Subcutaneous abdominal adipose tissue (tissue), 5 donors: Measurements from ENCODE around the gene MCTP1.

ENCODE experiments used
- H3K27ac ChIP-seq: one replicate; pipeline ENCODE4 v1.7.0; 2013; ENCODE audit warnings: low read depth, mild to moderate bottlenecking, inconsistent platforms, low read length, moderate library complexity
- H3K27me3 ChIP-seq, 5 donors: one replicate each; pipeline ENCODE4 v1.7.0; 2013; ENCODE audit warnings: low read length in 5 of 5, inconsistent platforms in 1 of 5; ENCODE audit not compliant: control insufficient read depth in 5 of 5, insufficient read depth in 4 of 5
- H3K36me3 ChIP-seq, 5 donors: one replicate each; pipeline ENCODE4 v1.7.0; 2013; ENCODE audit warnings: low read length in 5 of 5; ENCODE audit not compliant: control insufficient read depth in 5 of 5, insufficient read depth in 5 of 5
- H3K4me1 ChIP-seq, 5 donors: one replicate each; pipeline ENCODE4 v1.7.0; 2013; ENCODE audit warnings: low read length in 5 of 5, mild to moderate bottlenecking in 3 of 5, moderate library complexity in 1 of 5; ENCODE audit not compliant: control insufficient read depth in 5 of 5, insufficient read depth in 5 of 5
- H3K4me3 ChIP-seq, 5 donors: one replicate each; pipeline ENCODE4 v1.7.0; 2013; ENCODE audit warnings: low read length in 5 of 5, low read depth in 1 of 5
- H3K9ac ChIP-seq, 5 donors: one replicate each; pipeline ENCODE4 v1.7.0; 2013; ENCODE audit warnings: low read length in 5 of 5, mild to moderate bottlenecking in 4 of 5, moderate library complexity in 3 of 5
- H3K9me3 ChIP-seq, 5 donors: one replicate each; pipeline ENCODE4 v1.7.0; 2013; ENCODE audit warnings: low read length in 5 of 5; ENCODE audit not compliant: control insufficient read depth in 5 of 5
- donor health status: healthy.
- donor health status: healthy.
- donor health status: healthy.
- donor health status: healthy.
- donor health status: healthy.

MCTP1 gene

DNA sequence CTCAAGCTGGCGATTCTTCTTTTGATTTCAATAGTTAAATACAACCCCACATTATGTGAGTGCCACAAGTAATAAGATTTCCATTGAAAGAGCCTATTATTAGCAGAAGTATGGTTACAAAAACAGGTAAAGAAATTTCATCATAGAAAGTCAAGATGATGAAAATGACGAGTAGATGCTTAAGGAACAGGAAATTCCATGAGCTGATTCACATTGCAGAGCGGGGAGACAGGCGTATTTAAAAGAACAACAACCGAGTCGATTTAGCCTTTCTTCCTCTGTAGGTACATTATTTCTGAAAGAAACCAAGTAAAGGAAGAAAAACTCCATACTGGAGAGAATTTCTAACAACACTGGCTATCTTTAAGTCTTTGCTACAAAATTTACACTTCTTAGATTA lies 356.0 kb downstream of the MCTP1 start:
- Histone ChIP-seq H3K9ac (no peak overlapping the region), H3K4me3 (no peak overlapping the region)

DNA sequence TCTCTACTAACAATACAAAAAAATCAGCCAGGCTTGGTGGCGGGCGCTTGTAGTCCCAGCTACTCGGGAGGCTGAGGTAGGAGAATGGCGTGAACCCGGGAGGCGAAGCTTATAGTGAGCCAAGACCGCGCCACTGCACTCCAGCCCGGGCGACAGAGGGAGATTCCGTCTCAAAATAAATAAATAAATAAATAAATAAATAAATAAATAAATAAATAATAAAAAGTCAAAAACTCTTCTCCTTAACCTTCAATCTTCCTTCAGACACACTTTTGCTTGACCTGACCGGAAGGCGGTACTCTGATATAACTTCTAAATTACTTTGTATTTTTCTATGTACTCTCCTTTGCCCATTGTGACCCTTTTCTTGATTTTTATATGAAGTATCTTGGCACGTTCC lies 364.3 kb downstream of the MCTP1 start:
- Histone ChIP-seq H3K36me3 (no peaks in the 10 kb centered on the region), H3K9ac (no peak overlapping the region), H3K27ac (no peak overlapping the region), H3K27me3 (no peaks in the 10 kb centered on the region), H3K4me1 (no peaks in the 10 kb centered on the region), H3K4me3 (no peak overlapping the region), H3K9me3 (no peaks in the 10 kb centered on the region)

More for the DNA sequence above, 356.0 kb downstream of the MCTP1 start:
- Histone ChIP-seq H3K27me3 (no peaks in the 10 kb centered on the region), H3K27ac (no peak overlapping the region), H3K9me3 (no peaks in the 10 kb centered on the region), H3K4me1 (no peaks in the 10 kb centered on the region), H3K36me3 (no peaks in the 10 kb centered on the region)

DNA sequence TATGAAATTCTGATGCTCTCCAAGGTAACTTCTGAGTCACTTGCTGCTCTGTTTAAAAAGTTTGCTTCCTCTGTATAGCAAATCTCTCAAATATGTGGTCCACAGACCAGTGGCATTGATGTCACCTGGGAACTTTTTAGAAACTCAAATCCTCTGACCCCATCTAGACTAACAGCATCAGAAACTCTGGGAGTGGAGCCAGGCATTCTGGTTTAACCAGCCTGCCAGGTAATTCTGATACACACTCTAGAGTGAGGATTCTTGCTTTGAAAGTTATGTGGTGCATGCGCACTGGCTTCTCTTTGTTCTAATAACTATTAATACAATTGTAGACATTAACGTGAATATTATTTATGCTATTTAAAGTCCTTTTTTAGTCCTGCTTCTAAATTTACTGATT lies 368.3 kb downstream of the MCTP1 start:
- H3K4me1 ChIP-seq, result no peaks in the 10 kb centered on the region

DNA sequence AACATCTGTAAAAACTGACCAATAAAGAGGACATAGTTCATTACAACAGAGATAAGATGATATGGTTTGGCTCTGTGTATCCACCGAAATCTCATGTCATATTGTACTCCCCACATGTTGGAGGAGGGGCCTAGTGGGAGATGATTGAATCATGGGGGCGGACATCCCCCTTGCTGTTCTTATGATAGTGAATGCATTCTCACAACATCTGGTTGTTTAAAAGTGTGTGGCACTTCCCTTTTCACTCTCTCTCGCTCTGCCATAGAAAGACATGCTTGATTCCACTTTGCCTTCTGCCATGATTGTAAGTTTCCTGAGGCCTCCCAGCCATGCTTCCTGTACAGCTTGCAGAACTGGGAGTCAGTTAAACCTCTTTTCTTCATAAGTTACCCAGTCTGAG lies 373.6 kb downstream of the MCTP1 start:
- Histone ChIP-seq H3K36me3 (peaks cover 0 to 12% (median 6%) of the 10 kb centered on the region in 5 donors), H3K4me3 (no peak overlapping the region), H3K4me1 (no peaks in the 10 kb centered on the region), H3K27ac (no peak overlapping the region), H3K27me3 (no peaks in the 10 kb centered on the region), H3K9ac (no peak overlapping the region), H3K9me3 (no peaks in the 10 kb centered on the region)

More for the DNA sequence above, 368.3 kb downstream of the MCTP1 start:
- H3K9ac ChIP-seq, result no peak overlapping the region
- no peak overlapping the region for H3K27ac ChIP-seq
- H3K9me3 ChIP-seq, result no peaks in the 10 kb centered on the region
- H3K27me3 ChIP-seq, result no peaks in the 10 kb centered on the region
- H3K36me3 ChIP-seq, result peaks cover 0 to 2% (median 0%) of the 10 kb centered on the region in 5 donors
- no peak overlapping the region for H3K4me3 ChIP-seq

DNA sequence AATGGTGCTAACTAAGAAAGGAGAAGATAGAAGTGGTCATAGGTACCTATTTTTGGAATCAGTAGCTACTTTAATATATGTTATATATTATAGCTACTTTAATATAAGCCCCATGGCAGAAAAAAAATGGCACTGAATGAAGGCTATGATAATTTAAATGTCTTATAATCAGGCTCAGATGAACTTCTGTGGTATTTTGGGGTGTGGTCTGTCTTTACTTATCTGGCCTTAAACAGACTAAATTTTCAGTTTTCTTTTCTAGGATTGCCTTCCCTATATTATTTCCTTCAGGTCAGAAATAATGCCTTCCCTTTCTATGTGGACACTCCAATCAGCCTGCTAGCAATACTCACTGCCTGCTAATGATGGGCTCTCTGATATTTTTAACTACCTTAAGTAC lies 374.2 kb downstream of the MCTP1 start:
- no peaks in the 10 kb centered on the region for H3K27me3 ChIP-seq
- H3K9ac ChIP-seq, result no peak overlapping the region
- no peak overlapping the region for H3K27ac ChIP-seq
- H3K36me3 ChIP-seq, result peaks cover 0 to 16% (median 6%) of the 10 kb centered on the region in 5 donors
- no peaks in the 10 kb centered on the region for H3K9me3 ChIP-seq
- H3K4me1 ChIP-seq, result no peaks in the 10 kb centered on the region
- no peak overlapping the region for H3K4me3 ChIP-seq

DNA sequence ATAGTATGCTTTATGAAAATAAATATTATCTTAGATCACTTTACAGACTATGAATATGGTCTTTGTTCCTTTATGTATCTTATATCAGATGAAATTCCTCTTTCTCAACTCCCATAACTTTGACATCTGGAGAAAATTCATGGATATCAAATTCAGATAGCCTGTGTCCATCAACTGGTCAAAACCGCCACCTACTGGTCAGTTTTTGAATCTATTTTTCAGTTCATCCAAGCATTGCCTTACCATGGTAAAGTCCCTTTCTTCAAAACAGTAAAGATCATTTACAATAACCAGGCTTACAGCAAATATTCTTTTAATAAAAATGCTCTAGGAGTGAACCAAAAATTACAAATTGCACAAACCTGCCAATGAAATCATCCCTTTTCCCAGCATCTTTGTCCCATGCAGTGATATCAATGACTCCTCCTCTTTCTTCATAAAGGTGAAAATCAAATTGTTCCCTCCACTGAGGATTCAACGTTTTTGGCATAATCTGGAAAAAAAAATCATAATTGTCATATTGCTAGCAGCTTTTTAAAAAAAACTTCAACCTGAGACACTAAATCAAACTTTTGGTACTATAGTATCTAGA lies 375.9 kb downstream of the MCTP1 start:
- Histone ChIP-seq H3K36me3 (peaks cover 0 to 30% (median 6%) of the 10 kb centered on the region in 5 donors), H3K27ac (no peak overlapping the region), H3K9ac (no peak overlapping the region), H3K4me1 (no peaks in the 10 kb centered on the region), H3K4me3 (no peak overlapping the region), H3K9me3 (no peaks in the 10 kb centered on the region), H3K27me3 (no peaks in the 10 kb centered on the region)

DNA sequence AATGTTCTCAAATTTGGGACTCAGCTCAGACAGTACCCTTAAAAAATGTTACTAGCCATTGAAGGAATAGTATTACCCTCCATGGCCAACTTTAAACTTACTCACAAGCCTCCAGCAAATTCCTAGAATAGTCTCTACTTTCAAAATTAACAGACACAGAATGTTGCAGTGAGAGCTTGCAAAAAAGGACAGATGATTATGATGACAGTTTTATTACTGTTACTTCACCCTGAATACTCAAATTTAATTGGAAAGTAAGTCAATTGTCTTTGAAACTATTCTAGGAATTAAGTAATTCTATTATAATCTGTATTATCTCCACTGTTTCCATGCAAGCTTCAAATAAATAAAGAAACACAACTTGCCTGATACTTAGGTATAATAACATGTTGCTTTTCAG lies 378.1 kb downstream of the MCTP1 start:
- no peak overlapping the region for H3K27ac ChIP-seq
- H3K9ac ChIP-seq, result no peak overlapping the region
- no peaks in the 10 kb centered on the region for H3K4me1 ChIP-seq
- H3K27me3 ChIP-seq, result no peaks in the 10 kb centered on the region
- no peak overlapping the region for H3K4me3 ChIP-seq
- peaks cover 0 to 30% (median 6%) of the 10 kb centered on the region in 5 donors for H3K36me3 ChIP-seq
- H3K9me3 ChIP-seq, result no peaks in the 10 kb centered on the region

DNA sequence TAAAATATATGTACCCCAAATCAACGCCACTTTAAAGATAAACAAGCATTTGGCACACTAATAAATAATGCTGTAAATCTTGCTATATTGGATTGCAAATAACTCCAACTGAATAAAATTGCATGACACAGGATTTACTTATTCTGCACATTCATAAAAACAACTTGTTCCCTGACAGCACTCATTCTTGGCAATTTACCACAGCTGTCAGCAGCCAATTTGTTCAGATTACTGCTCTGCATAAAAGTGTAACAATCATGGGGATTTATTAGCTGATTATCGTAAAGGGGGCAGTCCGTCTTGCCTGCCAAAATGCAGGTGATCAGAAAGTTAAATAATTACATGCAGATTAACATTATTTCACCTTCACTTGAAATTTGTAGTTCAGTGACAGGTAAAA lies 381.2 kb downstream of the MCTP1 start:
- no peak overlapping the region for H3K4me3 ChIP-seq
- peaks cover 0 to 23% (median 2%) of the 10 kb centered on the region in 5 donors for H3K36me3 ChIP-seq
- no peaks in the 10 kb centered on the region for H3K9me3 ChIP-seq
- H3K9ac ChIP-seq, result no peak overlapping the region
- H3K27me3 ChIP-seq, result no peaks in the 10 kb centered on the region
- H3K27ac ChIP-seq, result no peak overlapping the region
- no peaks in the 10 kb centered on the region for H3K4me1 ChIP-seq

DNA sequence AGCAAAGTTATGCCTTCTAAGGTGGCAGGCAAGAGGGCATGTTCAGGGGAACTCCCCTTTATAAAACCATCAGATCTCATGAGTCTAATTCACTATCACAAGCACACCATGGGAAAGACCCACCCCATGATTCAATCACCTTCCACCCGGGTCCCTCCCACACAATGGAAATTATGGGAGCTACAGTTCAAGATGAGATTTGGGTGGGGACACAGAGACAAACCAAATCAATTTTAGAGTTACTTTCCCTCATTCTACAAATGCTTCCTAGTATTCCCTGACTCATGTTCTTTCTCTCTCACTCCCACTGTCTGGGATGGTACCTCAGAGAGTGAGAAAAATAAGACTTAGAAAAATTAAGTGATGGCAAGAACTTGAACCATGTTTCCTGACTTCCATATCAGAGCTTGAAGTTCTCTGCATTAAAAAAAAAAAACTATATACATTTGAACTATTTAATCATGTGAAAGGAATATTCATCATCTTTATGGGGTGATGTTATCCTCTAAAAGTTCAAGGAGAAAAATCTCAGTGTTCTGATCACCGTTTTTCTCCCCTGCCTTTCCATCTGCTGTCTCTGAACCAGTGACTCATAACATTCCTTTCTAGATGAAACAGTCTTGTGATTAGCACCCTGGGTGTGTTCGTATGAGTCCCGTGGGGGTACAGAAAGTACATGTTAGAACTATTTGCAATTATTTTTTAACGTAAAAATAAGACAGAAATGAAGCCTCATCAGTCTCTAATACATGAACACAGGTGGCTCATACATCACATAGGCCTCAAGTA lies 383.5 kb downstream of the MCTP1 start:
- Histone ChIP-seq H3K27ac (no peak overlapping the region), H3K36me3 (peaks cover 0 to 23% (median 2%) of the 10 kb centered on the region in 5 donors), H3K9ac (no peak overlapping the region)

DNA sequence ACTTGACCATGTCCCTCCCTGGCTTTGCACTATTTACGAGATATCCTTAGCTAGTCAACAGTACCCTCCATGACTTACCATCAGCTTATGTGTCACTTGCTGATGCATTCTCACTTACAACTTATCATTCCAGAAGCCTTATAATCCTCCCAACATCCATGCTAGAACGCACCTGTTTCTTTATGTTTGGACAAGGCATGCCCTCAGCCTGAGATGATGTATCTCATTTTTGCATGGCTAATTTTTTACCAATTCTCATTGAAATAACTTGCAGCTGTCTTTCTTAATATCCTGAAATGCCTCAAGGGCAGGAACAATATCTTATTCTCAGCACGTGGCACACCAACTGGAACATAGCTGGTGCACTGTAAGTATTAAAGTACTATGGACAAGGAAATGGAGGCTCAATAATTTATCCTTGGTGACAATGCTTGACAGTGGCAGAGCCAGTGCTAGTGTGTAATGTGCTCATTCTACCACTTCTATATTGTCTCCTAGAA lies 384.8 kb downstream of the MCTP1 start:
- Histone ChIP-seq H3K9ac (no peak overlapping the region), H3K9me3 (no peaks in the 10 kb centered on the region), H3K4me1 (no peaks in the 10 kb centered on the region), H3K27me3 (no peaks in the 10 kb centered on the region), H3K36me3 (peaks cover 0 to 11% (median 2%) of the 10 kb centered on the region in 5 donors), H3K4me3 (no peak overlapping the region), H3K27ac (no peak overlapping the region)

More for the DNA sequence above, 383.5 kb downstream of the MCTP1 start:
- H3K9me3 ChIP-seq, result no peaks in the 10 kb centered on the region
- no peak overlapping the region for H3K4me3 ChIP-seq
- H3K27me3 ChIP-seq, result no peaks in the 10 kb centered on the region
- no peaks in the 10 kb centered on the region for H3K4me1 ChIP-seq
